ENCODE measurements around the gene STAU1.

The STAU1 gene

DNA sequence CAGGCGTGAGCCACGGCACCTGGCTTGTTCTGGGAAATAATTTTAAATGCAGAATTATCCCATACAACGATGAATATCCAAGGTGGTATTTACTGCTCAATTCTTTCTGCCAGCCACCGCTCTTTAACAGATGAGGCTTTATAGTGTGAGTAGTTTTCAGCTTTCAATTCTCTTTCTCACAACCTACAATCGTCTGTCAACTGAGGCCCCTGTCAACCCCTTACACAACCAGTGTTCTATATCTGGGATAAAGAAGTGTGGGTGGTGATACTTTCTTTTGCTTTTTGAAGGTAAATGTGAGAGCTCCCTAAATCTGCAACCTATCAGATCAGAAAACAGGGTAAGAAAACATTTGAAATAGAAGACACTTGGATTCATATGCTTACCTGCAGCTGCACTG, 22.5 kb downstream of the STAU1 start:
- no peak overlapping the region for H3K4me3 ChIP-seq (ENCODE audit: low read depth, low read length)
- no peak for DNase-seq (ENCODE audit: low read depth, low spot score)
- TF ChIP-seq, protein P1, sequence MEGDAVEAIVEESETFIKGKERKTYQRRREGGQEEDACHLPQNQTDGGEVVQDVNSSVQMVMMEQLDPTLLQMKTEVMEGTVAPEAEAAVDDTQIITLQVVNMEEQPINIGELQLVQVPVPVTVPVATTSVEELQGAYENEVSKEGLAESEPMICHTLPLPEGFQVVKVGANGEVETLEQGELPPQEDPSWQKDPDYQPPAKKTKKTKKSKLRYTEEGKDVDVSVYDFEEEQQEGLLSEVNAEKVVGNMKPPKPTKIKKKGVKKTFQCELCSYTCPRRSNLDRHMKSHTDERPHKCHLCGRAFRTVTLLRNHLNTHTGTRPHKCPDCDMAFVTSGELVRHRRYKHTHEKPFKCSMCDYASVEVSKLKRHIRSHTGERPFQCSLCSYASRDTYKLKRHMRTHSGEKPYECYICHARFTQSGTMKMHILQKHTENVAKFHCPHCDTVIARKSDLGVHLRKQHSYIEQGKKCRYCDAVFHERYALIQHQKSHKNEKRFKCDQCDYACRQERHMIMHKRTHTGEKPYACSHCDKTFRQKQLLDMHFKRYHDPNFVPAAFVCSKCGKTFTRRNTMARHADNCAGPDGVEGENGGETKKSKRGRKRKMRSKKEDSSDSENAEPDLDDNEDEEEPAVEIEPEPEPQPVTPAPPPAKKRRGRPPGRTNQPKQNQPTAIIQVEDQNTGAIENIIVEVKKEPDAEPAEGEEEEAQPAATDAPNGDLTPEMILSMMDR (IDR thresholded peaks at IDR 0.05; ENCODE audit: low read depth, low read length), result no peak
- in situ Hi-C loops (cut with HindIII; ENCODE audit: low sequenced_read_pairs), result no loop called here

DNA sequence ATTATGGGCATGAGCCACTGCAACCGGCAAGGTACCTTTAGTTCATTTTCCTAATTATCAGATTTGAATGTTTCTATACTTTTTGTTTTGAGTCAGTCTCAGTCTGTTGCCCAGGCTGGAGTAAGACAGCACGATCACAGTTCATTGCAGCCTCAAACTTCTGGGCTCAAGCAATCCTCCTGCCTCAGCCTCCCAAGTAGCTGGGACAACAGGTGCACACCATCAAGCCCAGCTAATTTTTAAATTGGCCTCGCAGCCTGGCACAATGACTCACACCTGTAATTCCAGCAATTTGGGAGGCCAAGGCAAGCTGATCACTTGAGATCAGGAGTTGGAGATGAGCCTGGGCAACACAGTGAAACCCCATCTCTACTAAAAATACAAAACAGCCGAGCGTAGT, 24.4 kb downstream of the STAU1 start:
- DNase-seq (ENCODE audit: low read depth, low spot score), result no peak
- in situ Hi-C loops (cut with HindIII; ENCODE audit: low sequenced_read_pairs), result no loop called here
- H3K4me3 ChIP-seq (ENCODE audit: low read depth, low read length), result no peak overlapping the region
- TF ChIP-seq, protein P1 (IDR thresholded peaks at IDR 0.05; ENCODE audit: low read depth, low read length), result no peak

GRCh38 chr20:49161428-49162152, 26.5 kb downstream of the STAU1 start:
- TF ChIP-seq, protein P1 (IDR thresholded peaks at IDR 0.05; ENCODE audit: low read depth, low read length), result no peak
- DNase-seq (ENCODE audit: low read depth, low spot score), result no peak
- H3K4me3 ChIP-seq (ENCODE audit: low read depth, low read length), result no peak overlapping the region
- in situ Hi-C loops (cut with HindIII; ENCODE audit: low sequenced_read_pairs), result no loop called here

DNA sequence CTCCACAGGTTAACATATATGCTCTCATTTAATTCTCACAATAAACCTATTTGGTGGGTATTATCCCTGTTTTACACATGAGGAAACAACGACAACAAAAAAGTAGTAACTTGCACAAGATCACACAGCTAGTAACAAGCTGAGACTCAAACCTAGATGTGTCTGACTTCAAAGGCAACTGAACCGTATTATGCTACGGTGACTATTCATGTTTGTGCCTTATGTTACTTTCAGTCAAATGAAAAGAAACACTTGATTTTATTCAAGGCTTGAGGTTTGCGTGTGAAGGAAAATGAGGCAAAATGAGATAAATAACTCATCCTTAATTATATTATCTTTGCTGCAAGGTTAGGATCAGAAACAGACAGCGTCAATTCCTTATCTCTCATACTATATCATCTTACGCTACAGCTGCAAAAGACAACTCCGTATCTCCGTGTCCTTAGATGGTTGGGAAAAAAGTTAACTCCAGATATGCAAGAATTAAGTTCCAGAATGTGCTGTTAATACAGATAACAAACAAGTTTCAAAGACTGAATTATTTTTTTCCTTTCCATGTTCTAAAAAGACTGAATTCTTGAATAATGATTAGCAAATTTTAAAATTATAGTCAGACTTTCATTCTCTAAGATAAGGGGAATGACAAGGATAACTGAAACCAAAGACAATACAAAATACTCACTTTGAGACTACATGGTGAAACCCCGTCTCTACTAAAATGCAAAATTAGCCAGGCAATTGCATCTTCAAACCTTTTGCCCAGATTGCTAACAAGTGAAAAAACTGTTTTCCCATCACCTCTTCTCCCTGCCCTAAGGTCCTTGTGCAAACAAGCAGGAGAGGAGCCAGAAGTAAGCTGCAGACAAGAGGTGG, 27.8 kb downstream of the STAU1 start:
- no peak overlapping the region for H3K4me3 ChIP-seq (ENCODE audit: low read depth, low read length)
- in situ Hi-C loops (cut with HindIII; ENCODE audit: low sequenced_read_pairs), result no loop called here
- TF ChIP-seq, protein P1 (IDR thresholded peaks at IDR 0.05; ENCODE audit: low read depth, low read length), result no peak
- no peak for DNase-seq (ENCODE audit: low read depth, low spot score)

DNA sequence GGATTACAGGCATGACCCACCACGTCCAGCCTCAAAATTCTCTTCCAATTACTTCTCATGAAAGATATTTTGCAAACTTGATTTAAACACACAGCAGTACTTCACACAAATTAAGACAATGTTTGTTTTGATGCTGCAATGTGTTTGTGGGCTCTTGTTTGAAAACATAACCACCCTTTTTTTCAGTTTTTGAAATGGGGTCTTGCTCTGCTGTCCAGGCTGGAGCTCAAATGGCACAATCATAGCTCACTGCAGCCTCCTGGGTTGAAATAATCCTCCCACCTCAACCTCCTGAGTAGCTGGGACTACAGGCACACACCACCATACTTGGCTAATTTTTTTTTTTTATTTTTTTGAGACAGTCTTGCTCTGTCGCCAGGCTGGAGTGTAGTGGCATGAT, 31.0 kb downstream of the STAU1 start:
- in situ Hi-C loops (cut with HindIII; ENCODE audit: low sequenced_read_pairs), result no loop called here
- no peak overlapping the region for H3K4me3 ChIP-seq (ENCODE audit: low read depth, low read length)
- TF ChIP-seq, protein P1 (IDR thresholded peaks at IDR 0.05; ENCODE audit: low read depth, low read length), result no peak
- DNase-seq (ENCODE audit: low read depth, low spot score), result no peak

DNA sequence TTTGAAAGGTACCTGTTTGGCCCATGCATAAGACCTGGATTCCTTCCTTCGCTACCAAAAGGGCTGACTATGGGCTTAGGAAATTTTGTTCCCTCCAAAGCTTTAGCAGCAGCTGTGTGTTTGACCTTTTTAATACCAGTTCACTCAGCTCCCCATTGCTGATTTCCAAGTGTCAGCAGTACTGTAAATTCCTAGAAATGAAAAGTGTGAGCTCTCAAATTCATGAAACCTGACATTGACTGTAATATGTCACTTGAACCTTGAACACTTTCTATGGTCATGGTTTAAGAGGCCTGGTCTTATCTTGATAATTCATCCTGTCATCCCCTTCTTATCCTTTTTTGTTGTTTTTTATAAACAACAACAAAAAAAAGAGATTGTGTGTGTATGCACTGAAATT, 31.7 kb downstream of the STAU1 start:
- no peak overlapping the region for H3K4me3 ChIP-seq (ENCODE audit: low read depth, low read length)
- no peak for DNase-seq (ENCODE audit: low read depth, low spot score)
- TF ChIP-seq, protein P1 (IDR thresholded peaks at IDR 0.05; ENCODE audit: low read depth, low read length), result no peak
- in situ Hi-C loops (cut with HindIII; ENCODE audit: low sequenced_read_pairs), result no loop called here
